K562 (cell line): ENCODE measurements around the gene FADD. TPM values are rescaled to one million over a fixed set of nuclear protein-coding genes. Genes with fewer than 3 reads are reported as not detected.
A peak's percentile ranks its signal among the peaks of the same experiment; 100 is the strongest.

ENCODE experiments used
- ATAC-seq: fragments of 200-7000 bp; cut with Tn5 transposase; 3 replicates; pipeline ENCODE4 v1.9.1; 2020; ENCODE audit warnings: moderate library complexity
- BruUV-seq: library from RNA; stranded (reverse); fragments of 400-500 nt; replicated peaks from 2 replicates; lab custom pipeline; 2021; lab: Mats Ljungman, UMichigan
- CTCF ChIA-PET: fragments of 300-600 bp; formaldehyde crosslinking; extraction: SDS; loops from one replicate; lab custom pipeline; 2021; ENCODE audit warnings: low intra/inter-chr PET ratio; lab: Yijun Ruan, JAX
- POLR2A ChIA-PET: fragments of 300-600, 350-650 bp; sonication (Branson Sonifier 250); formaldehyde crosslinking; extraction: SDS; loops from one replicate; lab custom pipeline; 2021; ENCODE audit warnings: antibody characterized with exemption, inconsistent platforms; lab: Yijun Ruan, JAX
- DNase-seq, 4 experiments: peaks; one replicate each; pipeline versions ENCODE4 v3.0.0 to v3.0.0-alpha.2; 2011 to 2018; ENCODE audit warnings: low spot score in 3 of 4, mixed read lengths in 3 of 4; ENCODE audit errors: extremely low read depth in 1 of 4
- FAIRE-seq: peaks from 2 replicates; lab custom pipeline; 2011; peaks lifted over from hg19 to GRCh38; lab: Jason Lieb, UNC
- H2AFZ ChIP-seq: 2 replicates; pipeline ENCODE4 v1.6.0; 2011; ENCODE audit warnings: low read depth, low read length, control low read depth, inconsistent platforms
- H3K27ac ChIP-seq: fragments of 200-600 bp; 3 replicates; pipeline ENCODE4 v1.8.0; 2011; ENCODE audit warnings: low read depth, mild to moderate bottlenecking, control low read depth, inconsistent platforms, low read length, moderate library complexity, mixed read lengths; ENCODE audit errors: extremely low read depth
- H3K27me3 ChIP-seq, 2 experiments: fragments of 300-600 bp in 1 of 2; 2 replicates in 1 of 2; 3 replicates in 1 of 2; pipeline versions ENCODE4 v1.6.0 to v1.8.0; 2011; ENCODE audit warnings: inconsistent platforms in 2 of 2, low read length in 2 of 2, mild to moderate bottlenecking in 1 of 2, mixed read lengths in 1 of 2, moderate library complexity in 1 of 2; ENCODE audit not compliant: control insufficient read depth in 2 of 2, insufficient read depth in 2 of 2
- H3K36me3 ChIP-seq: fragments of 300-600 bp; 3 replicates; pipeline ENCODE4 v1.8.0; 2011; ENCODE audit warnings: mild to moderate bottlenecking, low read length, inconsistent platforms; ENCODE audit not compliant: control insufficient read depth, insufficient read depth
- H3K4me1 ChIP-seq, 2 experiments: fragments of 200-600 bp in 1 of 2; replicated peaks in 1 of 2; 2 replicates in 1 of 2; 3 replicates in 1 of 2; pipeline versions ENCODE4 v1.5.1 to v1.8.0; 2011; ENCODE audit warnings: inconsistent platforms in 2 of 2, low read length in 2 of 2, mild to moderate bottlenecking in 1 of 2, mixed read lengths in 1 of 2, moderate library complexity in 1 of 2; ENCODE audit not compliant: control insufficient read depth in 2 of 2, insufficient read depth in 2 of 2
- H3K4me2 ChIP-seq: 2 replicates; pipeline ENCODE4 v1.6.1; 2011; ENCODE audit warnings: low read length, control low read depth, inconsistent platforms, mixed read lengths; ENCODE audit not compliant: insufficient read depth
- H3K4me3 ChIP-seq: fragments of 200-600 bp; sonication (generic), shearing (Covaris generic); 2 replicates; pipeline ENCODE4 v1.5.1; 2016; ENCODE audit warnings: control low read depth, inconsistent platforms
- H3K79me2 ChIP-seq: fragments of 200-600 bp; 3 replicates; pipeline ENCODE4 v1.8.0; 2011; ENCODE audit warnings: low read length, inconsistent platforms; ENCODE audit not compliant: control insufficient read depth, insufficient read depth
- H3K9ac ChIP-seq, 2 experiments: 2 replicates each; pipeline versions ENCODE4 v1.6.0 to v1.6.1; 2011; ENCODE audit warnings: low read depth in 2 of 2, low read length in 2 of 2, control low read depth in 1 of 2, inconsistent platforms in 1 of 2, mild to moderate bottlenecking in 1 of 2, mixed read lengths in 1 of 2; ENCODE audit not compliant: insufficient read depth in 1 of 2
- H3K9me1 ChIP-seq: one replicate; pipeline ENCODE4 v1.6.0; 2011; ENCODE audit warnings: inconsistent platforms, mild to moderate bottlenecking, low read length, moderate library complexity; ENCODE audit not compliant: control insufficient read depth, insufficient read depth
- H3K9me3 ChIP-seq: replicated peaks from 2 replicates; pipeline ENCODE4 v1.5.1; 2011; ENCODE audit warnings: low read depth, low read length, inconsistent platforms; ENCODE audit not compliant: control insufficient read depth, insufficient read depth
- H4K20me1 ChIP-seq: replicated peaks from 2 replicates; pipeline ENCODE4 v1.6.1; 2011; ENCODE audit warnings: low read length, inconsistent platforms, mixed read lengths; ENCODE audit not compliant: control insufficient read depth, insufficient read depth
- BCOR ChIP-seq: fragments of 450-650 bp; IDR thresholded peaks from 2 replicates; pipeline ENCODE4 v1.6.1; 2016
- GATA2 ChIP-seq: sonication (generic); formaldehyde crosslinking; IDR thresholded peaks from 2 replicates; pipeline ENCODE4 v1.4.0; 2020; ENCODE audit warnings: mild to moderate bottlenecking, missing genetic modification reagents
- GATAD2A ChIP-seq: fragments of 450-650 bp; IDR thresholded peaks from 2 replicates; pipeline ENCODE4 v1.6.1; 2017
- KDM1A ChIP-seq, 2 experiments: fragments of 450-650 bp; IDR thresholded peaks; 2 replicates each; pipeline ENCODE4 v1.6.1; 2016; ENCODE audit warnings: mild to moderate bottlenecking in 2 of 2
- MBD2 ChIP-seq: sonication (generic); IDR thresholded peaks from 2 replicates; pipeline ENCODE4 v1.6.1; 2016; ENCODE audit warnings: low read depth, borderline replicate concordance
- NR2C1 ChIP-seq, 2 experiments: fragments of 450-650 bp; IDR thresholded peaks; 2 replicates each; pipeline ENCODE4 v1.6.1; 2017; ENCODE audit warnings: mild to moderate bottlenecking in 2 of 2, antibody characterized with exemption in 1 of 2, inconsistent platforms in 1 of 2, missing compliant biosample characterization in 1 of 2, missing genetic modification characterization in 1 of 2
- PTBP1 ChIP-seq: fragments of 200-400 bp; formaldehyde crosslinking; IDR thresholded peaks from 2 replicates; pipeline ENCODE4 v1.6.1; 2017; ENCODE audit warnings: low read depth, low read length
- RBM25 ChIP-seq: fragments of 200-400 bp; formaldehyde crosslinking; IDR thresholded peaks from 2 replicates; pipeline ENCODE4 v1.6.1; 2018; ENCODE audit warnings: low read length, low read depth, moderate library complexity; ENCODE audit not compliant: severe bottlenecking
- SMARCA5 ChIP-seq: fragments of 450-650 bp; IDR thresholded peaks from 2 replicates; pipeline ENCODE4 v1.6.1; 2016
- TEAD4 ChIP-seq, 2 experiments: sonication (generic) in 1 of 2; formaldehyde crosslinking in 1 of 2; IDR thresholded peaks; 2 replicates each; pipeline versions ENCODE4 v1.6.1 to v1.8.0; 2012 to 2022; ENCODE audit warnings: borderline replicate concordance in 1 of 2, inconsistent platforms in 1 of 2, low read length in 1 of 2, mild to moderate bottlenecking in 1 of 2, missing genetic modification reagents in 1 of 2
- ZFP36 ChIP-seq: fragments of 150-350 bp; IDR thresholded peaks from 2 replicates; pipeline ENCODE4 v1.6.1; 2018; ENCODE audit warnings: low read length, low read depth; ENCODE audit not compliant: partially characterized antibody
- ZNF197 ChIP-seq: fragments of 200-800 bp; sonication (Bioruptor generic); IDR thresholded peaks from 2 replicates; pipeline ENCODE4 v1.6.1; 2016; ENCODE audit warnings: low read depth, missing genetic modification characterization, missing compliant biosample characterization
- WGBS: fragments of 100-300 bp; shearing (Covaris generic); methylation state at CpG from one replicate; pipeline ENCODE4 v1.1.6; 2016; ENCODE audit warnings: low coverage, mixed read lengths; ENCODE audit not compliant: insufficient coverage; ENCODE audit errors: missing lambda C conversion rate; 5-methylcytosine and 5-hydroxymethylcytosine counted together
- in situ Hi-C: fragments of 300-500 bp; cut with MboI; formaldehyde crosslinking; loops from 4 replicates; pipeline ENCODE4 v1.15.0; 2018; ENCODE audit warnings: inconsistent platforms, mixed read lengths
- intact Hi-C: fragments of 100-400 bp; cut with micrococcal nuclease; formaldehyde crosslinking; loops from 2 replicates; pipeline ENCODE4 v1.14.2; 2022
- polyA plus RNA-seq, 8 experiments: library from polyadenylated mRNA; depleted of rRNA in 4 of 8; stranded (reverse) in 5 of 8; unstranded in 3 of 8; fragments of >200 nt; fragmentation: Nextera tagmentation in 2 of 8; fragmentation: Illumina TruSeq in 1 of 8; extraction: Ambion mirVana in 2 of 8; extraction: Trizol in 1 of 8; gene quantifications; 2 replicates each; pipeline versions ENCODE4 v1.2.1 to v1.2.3, GENCODE V29; 2011 to 2014; ENCODE audit warnings: inconsistent platforms in 1 of 8, missing spikeins in 1 of 8
- total RNA-seq, 7 experiments: library from RNA; depleted of rRNA in 6 of 7; stranded (reverse); fragments of >200 nt in 6 of 7; fragmentation: Illumina TruSeq in 2 of 7; extraction: Trizol in 2 of 7; gene quantifications; 2 replicates each; pipeline versions ENCODE4 v1.2.1 to v1.2.3, GENCODE V29; 2011 to 2021; ENCODE audit warnings: low replicate concordance in 1 of 7
- TF ChIP-seq, protein P1 (sequence below), 2 experiments: IDR thresholded peaks; 2 replicates each; pipeline ENCODE4 v1.6.1; 2012; ENCODE audit warnings: improper control_type of control experiment in 2 of 2, low read depth in 2 of 2, low read length in 2 of 2, borderline replicate concordance in 1 of 2
- TF ChIP-seq, protein P2 (sequence below): fragments of 450-650 bp; IDR thresholded peaks from 2 replicates; pipeline ENCODE4 v1.6.1; 2016

The FADD gene
- total and polyA plus RNA-seq, 9 of the 15 experiments (the other 6 are each of a cell fraction or from before 2014, with no cell fraction given): 0.29 to 26.9 (median 20.4) TPM

DNA sequence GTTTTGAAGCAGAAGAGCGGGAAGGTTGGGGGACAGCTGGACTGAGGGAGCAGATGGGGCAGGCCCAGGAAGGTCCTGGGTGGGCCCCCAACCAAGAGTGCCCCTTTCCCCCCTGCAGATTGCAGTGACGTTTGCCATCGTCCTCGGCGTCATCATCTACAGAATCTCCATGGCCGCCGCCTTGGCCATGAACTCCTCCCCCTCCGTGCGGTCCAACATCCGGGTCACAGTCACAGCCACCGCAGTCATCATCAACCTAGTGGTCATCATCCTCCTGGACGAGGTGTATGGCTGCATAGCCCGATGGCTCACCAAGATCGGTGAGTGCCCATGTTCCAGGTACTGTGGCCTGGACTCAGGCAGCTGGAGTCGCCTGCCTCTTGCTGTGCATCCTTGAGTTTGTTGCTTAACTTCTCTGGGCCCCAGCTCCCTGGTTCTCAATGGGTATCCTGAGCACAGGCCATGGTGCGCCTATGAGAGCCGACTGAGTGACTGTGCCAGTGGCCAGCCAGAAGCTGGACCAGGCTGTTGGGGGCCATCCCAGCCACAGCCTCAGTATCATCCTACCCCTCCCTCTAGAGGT lies 42.0 kb upstream of the FADD start:
- POLR2A ChIA-PET: no interaction called here
- H3K9me1 ChIP-seq: no peaks in the 10 kb centered on the region
- intact Hi-C loops (no loop called here), in situ Hi-C loops (no loop called here)
- 0% methylated on average over 11 of the region's 17 CpGs for WGBS
- FAIRE-seq (no peak), DNase-seq (peak in 2 of 4 experiments; percentile 46 to 53), ATAC-seq (peak; percentile 29; the same call in 1 of the 3 replicates)
- no peaks in the 10 kb centered on the region for H3K36me3 ChIP-seq
- H3K4me2 ChIP-seq: no peak overlapping the region
- CTCF ChIA-PET: no interaction called here
- H4K20me1 ChIP-seq: peaks cover 13% of the 10 kb centered on the region
- peaks cover 40 to 77% of the 10 kb centered on the region in 2 experiments for H3K27me3 ChIP-seq
- BruUV-seq: no TSS peak
- H2AFZ ChIP-seq: no peak overlapping the region
- peaks cover 0 to 15% of the 10 kb centered on the region in 2 experiments; a peak in 1 of 5 replicates for H3K4me1 ChIP-seq
- H3K9ac ChIP-seq: no peak overlapping the region
- no peaks in the 10 kb centered on the region for H3K9me3 ChIP-seq
- no peak overlapping the region for H3K27ac ChIP-seq
- H3K4me3 ChIP-seq: no peak overlapping the region
- no peaks in the 10 kb centered on the region for H3K79me2 ChIP-seq
- TF ChIP-seq, protein P1, sequence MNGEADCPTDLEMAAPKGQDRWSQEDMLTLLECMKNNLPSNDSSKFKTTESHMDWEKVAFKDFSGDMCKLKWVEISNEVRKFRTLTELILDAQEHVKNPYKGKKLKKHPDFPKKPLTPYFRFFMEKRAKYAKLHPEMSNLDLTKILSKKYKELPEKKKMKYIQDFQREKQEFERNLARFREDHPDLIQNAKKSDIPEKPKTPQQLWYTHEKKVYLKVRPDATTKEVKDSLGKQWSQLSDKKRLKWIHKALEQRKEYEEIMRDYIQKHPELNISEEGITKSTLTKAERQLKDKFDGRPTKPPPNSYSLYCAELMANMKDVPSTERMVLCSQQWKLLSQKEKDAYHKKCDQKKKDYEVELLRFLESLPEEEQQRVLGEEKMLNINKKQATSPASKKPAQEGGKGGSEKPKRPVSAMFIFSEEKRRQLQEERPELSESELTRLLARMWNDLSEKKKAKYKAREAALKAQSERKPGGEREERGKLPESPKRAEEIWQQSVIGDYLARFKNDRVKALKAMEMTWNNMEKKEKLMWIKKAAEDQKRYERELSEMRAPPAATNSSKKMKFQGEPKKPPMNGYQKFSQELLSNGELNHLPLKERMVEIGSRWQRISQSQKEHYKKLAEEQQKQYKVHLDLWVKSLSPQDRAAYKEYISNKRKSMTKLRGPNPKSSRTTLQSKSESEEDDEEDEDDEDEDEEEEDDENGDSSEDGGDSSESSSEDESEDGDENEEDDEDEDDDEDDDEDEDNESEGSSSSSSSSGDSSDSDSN (IDR thresholded peaks at IDR 0.05; ENCODE audit: borderline replicate concordance in 1 of 2, low read depth in 2 of 2, low read length in 2 of 2): no peak
- TF ChIP-seq NR2C1 (IDR thresholded peaks at IDR 0.05) (no peak), NR2C1 (tag; IDR thresholded peaks at IDR 0.05) (no peak), GATAD2A (no peak), TEAD4 (IDR thresholded peaks at IDR 0.05; ENCODE audit: low read length) (no peak), TEAD4 (CRISPR knock-in tag; IDR thresholded peaks at IDR 0.05; ENCODE audit: borderline replicate concordance) (no peak), ZNF197 (CRISPR knock-in tag) (no peak), MBD2 (no peak), ZFP36 (peak; percentile 76), GATA2 (CRISPR knock-in tag) (no peak), KDM1A (IDR thresholded peaks at IDR 0.05) (peak; percentile 64 to 76), PTBP1 (0 out of 2 replicates have a peak, but pooled peaks have one; percentile 68), RBM25 (peak; percentile 74), SMARCA5 (peak; percentile 50; the same call in 1 of the 2 replicates), BCOR (peak; percentile 83)
- TF ChIP-seq, protein P2, sequence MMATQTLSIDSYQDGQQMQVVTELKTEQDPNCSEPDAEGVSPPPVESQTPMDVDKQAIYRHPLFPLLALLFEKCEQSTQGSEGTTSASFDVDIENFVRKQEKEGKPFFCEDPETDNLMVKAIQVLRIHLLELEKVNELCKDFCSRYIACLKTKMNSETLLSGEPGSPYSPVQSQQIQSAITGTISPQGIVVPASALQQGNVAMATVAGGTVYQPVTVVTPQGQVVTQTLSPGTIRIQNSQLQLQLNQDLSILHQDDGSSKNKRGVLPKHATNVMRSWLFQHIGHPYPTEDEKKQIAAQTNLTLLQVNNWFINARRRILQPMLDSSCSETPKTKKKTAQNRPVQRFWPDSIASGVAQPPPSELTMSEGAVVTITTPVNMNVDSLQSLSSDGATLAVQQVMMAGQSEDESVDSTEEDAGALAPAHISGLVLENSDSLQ: no peak
